Skeletal muscle tissue (tissue), 4 donors: Measurements from ENCODE around the gene ZNF350. TPM values are rescaled to one million over a fixed set of nuclear protein-coding genes. Genes with fewer than 3 reads are reported as not detected.
"Not testable (repeated sequence)": the region's sequence is repeated elsewhere in the genome, so short reads cannot be mapped to it uniquely, and the experiment has no call there.

Experiments
- H3K27ac ChIP-seq: one replicate; pipeline ENCODE4 v1.7.0; 2013; ENCODE audit warnings: mild to moderate bottlenecking, low read depth, low read length, inconsistent platforms
- H3K27me3 ChIP-seq, 3 donors: one replicate each; pipeline ENCODE4 v1.7.0; 2013; ENCODE audit warnings: low read length in 3 of 3; ENCODE audit not compliant: control insufficient read depth in 3 of 3, insufficient read depth in 3 of 3
- H3K36me3 ChIP-seq, 3 donors: one replicate each; pipeline ENCODE4 v1.7.0; 2013; ENCODE audit warnings: low read length in 3 of 3; ENCODE audit not compliant: control insufficient read depth in 3 of 3, insufficient read depth in 3 of 3
- H3K4me1 ChIP-seq, 3 donors: one replicate each; pipeline ENCODE4 v1.7.0; 2013; ENCODE audit warnings: low read length in 3 of 3, mild to moderate bottlenecking in 3 of 3; ENCODE audit not compliant: control insufficient read depth in 3 of 3, insufficient read depth in 3 of 3
- H3K4me3 ChIP-seq, 3 donors: one replicate each; pipeline ENCODE4 v1.7.0; 2013; ENCODE audit warnings: low read length in 3 of 3
- H3K9ac ChIP-seq, 3 donors: one replicate each; pipeline ENCODE4 v1.7.0; 2013; ENCODE audit warnings: low read length in 3 of 3, mild to moderate bottlenecking in 3 of 3, moderate library complexity in 2 of 3, low read depth in 1 of 3
- H3K9me3 ChIP-seq, 3 donors: one replicate each; pipeline ENCODE4 v1.7.0; 2013; ENCODE audit warnings: low read length in 3 of 3; ENCODE audit not compliant: control insufficient read depth in 3 of 3
- total RNA-seq: library from RNA; depleted of rRNA; stranded (reverse); fragments of >200 nt; gene quantifications from one replicate; pipeline ENCODE4 v1.2.3, GENCODE V29; 2014
- donor health status: Osteomylitis.

The ZNF350 gene
- total RNA-seq, 1 donor from 2014 or later: 10.4 TPM

GRCh38 chr19:52010674-52011073 lies 24.0 kb upstream of the ZNF350 start:
- peaks cover 0 to 13% (median 4%) of the 10 kb centered on the region in 3 donors for H3K9me3 ChIP-seq
- H3K4me3 ChIP-seq: no peak overlapping the region
- no peaks in the 10 kb centered on the region for H3K27me3 ChIP-seq
- peaks cover 15 to 17% (median 16%) of the 10 kb centered on the region in 3 donors for H3K36me3 ChIP-seq
- no peak overlapping the region for H3K27ac ChIP-seq
- no peak overlapping the region for H3K9ac ChIP-seq
- H3K4me1 ChIP-seq: peaks cover 4 to 10% (median 7%) of the 10 kb centered on the region in 3 donors

GRCh38 chr19:52007806-52008557 lies 21.3 kb upstream of the ZNF350 start, which contains the start of gene ZNF615:
Gene ZNF615 (minus strand): TSS chr19:52008211. CDS start chr19:52003711, 4,500 bp downstream.
- Histone ChIP-seq H3K4me1 (peaks cover 4 to 10% (median 7%) of the 10 kb centered on the region in 3 donors), H3K4me3 (peak within 1 kb of the TSS; percentile 93 to 100 (median 100)), H3K27ac (peak within 1 kb of the TSS; percentile 83), H3K27me3 (no peaks in the 10 kb centered on the region), H3K36me3 (peaks cover 12 to 18% (median 14%) of the 10 kb centered on the region in 3 donors), H3K9ac (peak within 1 kb of the TSS; percentile 79 to 97 (median 90)), H3K9me3 (peaks cover 0 to 17% (median 13%) of the 10 kb centered on the region in 3 donors)

- H3K9me3 ChIP-seq: peaks cover 0 to 16% (median 13%) of the 10 kb centered on the region in 3 donors
- peaks cover 8 to 16% (median 12%) of the 10 kb centered on the region in 3 donors for H3K36me3 ChIP-seq
- peaks cover 4 to 10% (median 7%) of the 10 kb centered on the region in 3 donors for H3K4me1 ChIP-seq
- H3K27me3 ChIP-seq: no peaks in the 10 kb centered on the region
- peak overlapping the region; percentile 83 for H3K27ac ChIP-seq
- peak overlapping the region; percentile 79 to 97 (median 90) for H3K9ac ChIP-seq
- H3K4me3 ChIP-seq: peak overlapping the region; percentile 93 to 100 (median 100)
Observed at GRCh38 chr19:52007451-52007805, 20.8 kb upstream of the ZNF350 start.

- Histone ChIP-seq H3K27ac (no peak overlapping the region), H3K4me1 (no peaks in the 10 kb centered on the region), H3K27me3 (no peaks in the 10 kb centered on the region), H3K9ac (no peak overlapping the region), H3K9me3 (peaks cover 33 to 63% (median 52%) of the 10 kb centered on the region in 3 donors), H3K4me3 (peak overlapping the region in 1 of 3 donors; percentile 33), H3K36me3 (peaks cover 60 to 78% (median 62%) of the 10 kb centered on the region in 3 donors)
Observed at GRCh38 chr19:51994048-51994644, 7.5 kb upstream of the ZNF350 start.

GRCh38 chr19:51993422-51993821 lies 6.8 kb upstream of the ZNF350 start:
- Histone ChIP-seq H3K36me3 (peaks cover 53 to 71% (median 54%) of the 10 kb centered on the region in 3 donors), H3K9ac (no peak overlapping the region), H3K9me3 (peaks cover 36 to 64% (median 54%) of the 10 kb centered on the region in 3 donors), H3K27me3 (no peaks in the 10 kb centered on the region), H3K4me3 (peak overlapping the region in 2 of 3 donors; percentile 8 to 33), H3K4me1 (no peaks in the 10 kb centered on the region), H3K27ac (no peak overlapping the region)

- no peak overlapping the region for H3K4me3 ChIP-seq
- H3K9me3 ChIP-seq: peaks cover 10 to 16% (median 11%) of the 10 kb centered on the region in 3 donors
- no peak overlapping the region for H3K9ac ChIP-seq
- H3K36me3 ChIP-seq: peaks cover 12 to 23% (median 17%) of the 10 kb centered on the region in 3 donors
- H3K27me3 ChIP-seq: no peaks in the 10 kb centered on the region
- H3K27ac ChIP-seq: no peak overlapping the region
- peaks cover 0 to 12% (median 3%) of the 10 kb centered on the region in 3 donors for H3K4me1 ChIP-seq
Observed at GRCh38 chr19:51983361-51983760, 3.3 kb downstream of the ZNF350 start.

GRCh38 chr19:51980926-51981325 lies 5.7 kb downstream of the ZNF350 start:
- H3K4me1 ChIP-seq, H3K4me3 ChIP-seq, H3K27me3 ChIP-seq, H3K9ac ChIP-seq, H3K27ac ChIP-seq: not testable (repeated sequence)
- H3K36me3 ChIP-seq: peaks cover 14 to 28% (median 18%) of the 10 kb centered on the region in 3 donors
- peaks cover 9 to 28% (median 17%) of the 10 kb centered on the region in 3 donors for H3K9me3 ChIP-seq

- Histone ChIP-seq H3K9ac (no peak overlapping the region), H3K36me3 (peaks cover 14 to 30% (median 20%) of the 10 kb centered on the region in 3 donors), H3K27me3 (no peaks in the 10 kb centered on the region), H3K27ac (no peak overlapping the region), H3K4me3 (no peak overlapping the region), H3K4me1 (peaks cover 0 to 1% (median 0%) of the 10 kb centered on the region in 3 donors), H3K9me3 (peaks cover 9 to 28% (median 15%) of the 10 kb centered on the region in 3 donors)
Observed at GRCh38 chr19:51980116-51980736, 6.4 kb downstream of the ZNF350 start.

- Histone ChIP-seq H3K9me3 (peaks cover 12 to 40% (median 20%) of the 10 kb centered on the region in 3 donors), H3K9ac (no peak overlapping the region), H3K36me3 (peaks cover 20 to 40% (median 29%) of the 10 kb centered on the region in 3 donors), H3K4me1 (no peaks in the 10 kb centered on the region), H3K27ac (no peak overlapping the region), H3K4me3 (peak overlapping the region in 2 of 3 donors; percentile 24 to 42), H3K27me3 (no peaks in the 10 kb centered on the region)
Observed at GRCh38 chr19:51978882-51979281, 7.8 kb downstream of the ZNF350 start.
